Muscle layer of duodenum (tissue), 2 donors: ENCODE results near the gene NXPH4.

Source experiments
- H3K27ac ChIP-seq: one replicate; pipeline ENCODE4 v1.7.0; 2013; ENCODE audit warnings: mild to moderate bottlenecking, low read length
- H3K27me3 ChIP-seq: one replicate; pipeline ENCODE4 v1.7.0; 2013; ENCODE audit warnings: low read depth, mild to moderate bottlenecking, control low read depth, low read length
- H3K36me3 ChIP-seq, 2 donors: one replicate each; pipeline ENCODE4 v1.7.0; 2013; ENCODE audit warnings: low read length in 2 of 2, control low read depth in 1 of 2, mild to moderate bottlenecking in 1 of 2; ENCODE audit not compliant: insufficient read depth in 2 of 2, control insufficient read depth in 1 of 2
- H3K4me1 ChIP-seq, 2 donors: one replicate each; pipeline ENCODE4 v1.7.0; 2013; ENCODE audit warnings: low read length in 2 of 2, mild to moderate bottlenecking in 2 of 2, control low read depth in 1 of 2, moderate library complexity in 1 of 2; ENCODE audit not compliant: insufficient read depth in 2 of 2, control insufficient read depth in 1 of 2
- H3K4me3 ChIP-seq, 2 donors: one replicate each; pipeline ENCODE4 v1.7.0; 2013; ENCODE audit warnings: low read length in 2 of 2, low read depth in 1 of 2, mild to moderate bottlenecking in 1 of 2
- H3K9me3 ChIP-seq, 2 donors: one replicate each; pipeline ENCODE4 v1.7.0; 2013; ENCODE audit warnings: low read length in 2 of 2, control low read depth in 1 of 2, mild to moderate bottlenecking in 1 of 2; ENCODE audit not compliant: control insufficient read depth in 1 of 2
- donor health status: healthy.

NXPH4 gene

DNA sequence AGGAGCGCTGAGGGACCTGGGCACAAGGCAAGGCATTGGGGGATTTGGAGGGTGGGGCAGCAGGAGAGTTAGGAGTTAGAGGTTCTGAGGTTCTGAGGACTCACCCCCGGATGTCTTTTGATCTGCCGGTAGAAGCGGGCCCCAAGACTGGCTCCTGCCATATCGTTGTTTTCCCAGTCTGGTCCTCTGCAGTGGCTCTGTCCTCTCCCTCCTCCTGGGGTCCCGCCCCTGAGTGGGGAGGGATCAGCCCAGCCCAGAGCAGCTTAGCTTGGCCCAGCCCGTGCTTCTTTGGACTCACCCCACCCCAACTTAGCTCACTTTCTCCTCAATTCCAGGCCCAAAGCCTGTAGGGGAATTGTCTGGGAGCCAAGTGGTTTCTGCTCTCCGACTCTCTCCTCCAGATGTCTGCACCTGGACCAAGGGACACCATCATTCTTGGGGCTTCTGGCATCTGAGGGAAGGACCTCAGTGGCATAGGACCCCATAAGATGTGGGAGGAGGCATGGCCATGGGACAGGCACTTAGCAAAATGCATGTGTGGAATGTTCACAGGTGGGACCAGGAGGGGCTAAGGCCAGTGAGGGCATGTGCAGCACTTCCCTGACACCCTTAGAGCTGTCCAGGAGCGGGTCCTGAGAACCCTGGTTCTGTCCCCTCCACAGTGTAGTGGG, 20.5 kb downstream of the NXPH4 start:
- Histone ChIP-seq H3K9me3 (no peaks in the 10 kb centered on the region), H3K27me3 (peaks cover 54% of the 10 kb centered on the region), H3K4me3 (no peak overlapping the region), H3K4me1 (peaks cover 10 to 54% of the 10 kb centered on the region in 2 donors), H3K27ac (no peak overlapping the region), H3K36me3 (peaks cover 23 to 28% of the 10 kb centered on the region in 2 donors)

DNA sequence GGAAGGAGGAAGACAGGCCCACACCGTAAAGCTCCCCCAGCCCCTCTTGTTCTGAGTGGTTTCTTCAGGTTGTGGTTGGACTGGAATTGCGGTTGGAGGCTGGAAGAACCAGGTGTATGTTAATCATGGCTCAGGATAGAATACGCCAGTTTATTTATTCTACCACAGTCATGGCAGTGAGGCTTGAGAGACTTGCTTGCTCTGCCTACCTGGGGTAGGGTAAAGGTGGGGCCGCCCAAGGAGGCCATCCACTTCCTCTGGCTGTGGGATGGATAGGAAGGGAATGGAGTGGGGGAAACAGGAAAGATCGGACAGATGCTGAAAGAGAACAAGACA, 21.0 kb downstream of the NXPH4 start:
- Histone ChIP-seq H3K4me3 (peak overlapping the region in 1 of 2 donors; percentile 71), H3K4me1 (peaks cover 10 to 59% of the 10 kb centered on the region in 2 donors), H3K36me3 (peaks cover 18 to 22% of the 10 kb centered on the region in 2 donors), H3K27ac (no peak overlapping the region), H3K9me3 (no peaks in the 10 kb centered on the region), H3K27me3 (peaks cover 59% of the 10 kb centered on the region)

DNA sequence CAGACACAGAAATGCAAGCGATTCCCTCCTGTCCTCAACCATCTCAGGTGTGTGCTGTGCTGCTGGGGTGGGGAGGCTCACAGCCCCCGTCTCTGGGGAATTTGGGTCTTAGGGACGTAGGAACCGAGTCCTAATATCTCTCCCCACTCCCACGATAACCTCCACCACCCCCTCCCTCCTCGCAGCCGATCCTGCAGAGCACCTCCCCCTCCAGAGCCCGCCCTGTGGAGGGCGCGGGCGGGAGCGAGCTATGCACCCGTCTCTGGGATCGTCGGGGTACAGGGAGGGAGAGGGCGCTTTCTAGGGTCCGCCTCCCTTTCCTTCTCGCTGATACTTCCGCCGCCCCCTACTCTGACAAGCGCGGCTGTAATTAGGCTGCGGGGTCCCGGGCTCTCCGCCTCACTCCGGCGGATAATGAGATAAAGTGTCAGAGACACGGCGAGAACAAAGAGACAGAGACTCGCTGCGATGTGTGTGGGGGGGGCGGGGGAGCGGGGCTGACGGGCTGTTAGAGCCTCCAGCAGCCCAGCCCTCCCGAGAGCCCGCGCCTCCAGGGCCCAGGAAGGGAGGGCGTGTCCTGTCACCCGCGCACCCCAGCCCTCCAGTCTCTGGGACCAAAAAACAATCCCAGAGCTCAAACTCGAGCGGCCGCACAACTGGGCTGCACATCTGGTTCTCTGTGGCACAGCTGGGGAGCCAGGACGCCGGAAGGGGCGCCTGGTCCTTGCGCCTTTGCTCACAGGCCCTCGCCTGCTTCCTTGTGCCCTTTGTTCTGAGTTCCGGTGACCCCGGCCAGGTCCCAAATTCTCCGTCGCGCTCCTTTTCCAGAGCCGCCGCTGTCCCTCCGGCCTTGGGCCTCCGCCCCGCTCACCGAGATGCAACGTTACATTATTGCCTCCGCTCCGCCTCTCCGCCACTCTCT, 21.6 kb downstream of the NXPH4 start:
- Histone ChIP-seq H3K27ac (no peak overlapping the region), H3K36me3 (peaks cover 12 to 16% of the 10 kb centered on the region in 2 donors), H3K27me3 (peaks cover 65% of the 10 kb centered on the region), H3K4me1 (peaks cover 15 to 66% of the 10 kb centered on the region in 2 donors), H3K9me3 (no peaks in the 10 kb centered on the region), H3K4me3 (peak overlapping the region; percentile 60 to 71)

DNA sequence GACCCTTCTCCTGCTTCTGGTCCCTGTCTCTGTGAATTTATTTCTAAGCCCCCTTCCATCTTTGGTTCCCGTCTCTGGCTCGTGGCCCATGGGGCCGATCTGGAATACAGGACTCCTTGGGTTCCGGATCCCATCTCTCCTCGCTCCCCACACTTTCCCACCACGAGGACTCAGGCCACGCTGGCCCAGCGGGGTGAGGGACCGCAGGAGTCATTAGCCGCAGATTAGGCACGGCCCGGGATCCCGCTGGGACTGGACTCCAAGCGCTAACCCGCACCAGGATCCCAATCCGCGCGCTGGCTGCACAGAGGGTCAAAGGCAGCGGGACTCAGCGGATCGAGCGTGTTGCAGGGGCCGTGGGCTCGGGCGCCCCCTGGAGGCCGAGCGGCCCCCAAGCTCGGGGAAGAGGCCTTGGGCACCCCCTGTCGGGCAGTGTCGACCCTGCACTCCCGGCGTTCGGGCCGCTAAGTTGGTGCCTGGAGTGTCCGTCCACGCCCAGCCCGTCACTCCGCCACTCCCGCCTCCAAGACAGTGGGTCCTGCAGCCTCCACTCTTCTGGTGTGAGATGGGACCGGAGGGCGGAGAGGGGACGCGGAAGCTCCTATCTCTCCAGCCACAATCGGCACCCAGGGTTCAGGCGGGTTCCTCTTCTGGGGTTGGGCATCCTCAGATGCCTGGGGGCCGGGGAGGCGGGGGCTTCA, 22.4 kb downstream of the NXPH4 start:
- Histone ChIP-seq H3K27me3 (peaks cover 69% of the 10 kb centered on the region), H3K9me3 (no peaks in the 10 kb centered on the region), H3K36me3 (peaks cover 4 to 8% of the 10 kb centered on the region in 2 donors), H3K27ac (no peak overlapping the region), H3K4me1 (peaks cover 15 to 74% of the 10 kb centered on the region in 2 donors), H3K4me3 (peak overlapping the region; percentile 60 to 71)

DNA sequence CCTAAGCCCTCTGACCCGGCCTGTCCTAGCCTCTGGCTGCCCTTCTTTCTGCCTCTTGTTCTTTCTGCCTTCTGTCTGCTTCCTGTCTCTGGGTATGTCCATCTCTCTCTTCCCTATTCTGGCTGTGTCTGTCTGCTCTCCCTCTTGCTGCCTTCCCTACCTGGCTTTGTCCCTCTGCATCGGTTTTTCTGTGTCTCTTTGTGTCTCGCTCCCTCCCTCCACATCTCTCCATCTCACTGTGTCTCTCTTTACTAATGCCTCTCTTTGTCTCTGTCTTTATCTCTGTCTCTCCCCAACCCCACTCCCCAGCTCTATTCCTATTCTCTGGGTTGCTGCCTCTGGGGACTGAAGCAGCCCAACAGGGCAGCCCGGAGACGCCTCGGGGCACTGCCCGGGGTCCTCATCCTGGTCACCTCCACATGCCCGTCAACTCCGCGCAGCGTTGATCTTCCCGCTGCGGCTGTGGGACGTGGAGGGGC, 23.0 kb downstream of the NXPH4 start:
- Histone ChIP-seq H3K27me3 (peaks cover 71% of the 10 kb centered on the region), H3K36me3 (peaks cover 0 to 2% of the 10 kb centered on the region in 2 donors), H3K9me3 (no peaks in the 10 kb centered on the region), H3K4me3 (peak overlapping the region; percentile 16 to 71), H3K27ac (no peak overlapping the region), H3K4me1 (peaks cover 15 to 74% of the 10 kb centered on the region in 2 donors)

DNA sequence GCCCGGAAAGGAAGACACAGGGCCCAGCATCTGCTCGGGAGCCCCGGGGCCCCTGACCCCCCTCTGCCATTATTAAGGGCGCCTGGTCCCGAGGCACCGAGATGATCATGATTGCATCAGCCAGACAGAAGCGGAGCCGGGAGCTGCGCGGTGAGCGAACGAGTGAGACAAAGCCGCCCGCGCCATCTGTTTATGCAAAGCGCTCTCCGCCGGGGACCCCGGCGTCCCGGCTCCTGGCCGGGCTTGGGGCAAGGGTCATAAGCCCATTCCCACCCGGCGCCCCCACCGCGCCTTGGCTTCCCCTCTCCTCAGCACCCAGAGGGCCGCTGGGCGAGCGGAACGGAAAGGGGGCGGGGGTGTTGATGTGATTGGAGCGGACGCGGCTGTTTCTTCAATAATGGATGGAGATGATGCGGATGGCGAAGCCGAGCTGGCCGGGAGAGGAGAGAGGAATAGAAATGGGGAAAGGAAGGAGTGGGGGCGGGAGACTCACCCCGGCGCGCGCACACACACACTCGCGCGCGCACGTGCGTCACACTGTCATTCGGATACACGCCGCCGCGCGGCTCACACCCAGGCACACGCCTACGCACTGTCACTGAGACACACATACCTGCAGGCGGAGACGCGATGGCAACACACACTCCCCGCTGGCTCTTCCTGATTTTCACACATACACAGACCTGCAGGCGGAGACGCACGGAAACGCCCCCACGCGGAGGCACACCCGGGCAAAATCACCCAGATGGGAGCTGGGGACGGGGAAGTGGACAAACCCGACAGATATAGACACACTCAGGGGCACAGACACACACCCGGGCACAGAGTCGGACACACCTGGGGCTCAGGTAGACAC, 23.7 kb downstream of the NXPH4 start:
- Histone ChIP-seq H3K27ac (no peak overlapping the region), H3K36me3 (no peaks in the 10 kb centered on the region), H3K9me3 (no peaks in the 10 kb centered on the region), H3K27me3 (peaks cover 71% of the 10 kb centered on the region), H3K4me3 (peak overlapping the region; percentile 56 to 71), H3K4me1 (peaks cover 15 to 72% of the 10 kb centered on the region in 2 donors)

DNA sequence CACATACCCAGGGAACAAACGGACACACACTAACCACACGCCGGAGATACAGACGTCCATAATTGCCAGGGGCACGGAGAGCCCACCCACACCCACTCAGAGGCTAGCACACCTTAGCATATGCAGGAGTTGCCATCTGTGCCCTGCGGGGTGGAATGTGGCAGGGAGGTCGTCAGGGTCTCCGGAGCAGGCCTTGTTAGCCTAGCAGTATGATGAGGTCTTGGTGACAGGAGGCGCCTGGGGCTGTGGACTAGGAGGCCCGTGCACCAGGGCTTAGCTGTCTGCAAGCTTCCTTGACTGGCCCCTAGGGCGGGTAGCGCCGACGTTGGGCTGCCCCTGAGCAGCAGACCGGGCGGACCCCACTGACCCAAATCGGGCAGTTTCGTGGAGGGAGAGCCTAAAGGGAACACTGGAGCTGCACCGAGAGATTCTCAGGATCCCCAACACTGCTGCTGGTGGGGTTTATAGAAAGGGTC, 24.4 kb downstream of the NXPH4 start:
- Histone ChIP-seq H3K9me3 (no peaks in the 10 kb centered on the region), H3K27me3 (peaks cover 69% of the 10 kb centered on the region), H3K36me3 (no peaks in the 10 kb centered on the region), H3K4me3 (peak overlapping the region; percentile 56 to 71), H3K4me1 (peaks cover 15 to 66% of the 10 kb centered on the region in 2 donors), H3K27ac (no peak overlapping the region)

DNA sequence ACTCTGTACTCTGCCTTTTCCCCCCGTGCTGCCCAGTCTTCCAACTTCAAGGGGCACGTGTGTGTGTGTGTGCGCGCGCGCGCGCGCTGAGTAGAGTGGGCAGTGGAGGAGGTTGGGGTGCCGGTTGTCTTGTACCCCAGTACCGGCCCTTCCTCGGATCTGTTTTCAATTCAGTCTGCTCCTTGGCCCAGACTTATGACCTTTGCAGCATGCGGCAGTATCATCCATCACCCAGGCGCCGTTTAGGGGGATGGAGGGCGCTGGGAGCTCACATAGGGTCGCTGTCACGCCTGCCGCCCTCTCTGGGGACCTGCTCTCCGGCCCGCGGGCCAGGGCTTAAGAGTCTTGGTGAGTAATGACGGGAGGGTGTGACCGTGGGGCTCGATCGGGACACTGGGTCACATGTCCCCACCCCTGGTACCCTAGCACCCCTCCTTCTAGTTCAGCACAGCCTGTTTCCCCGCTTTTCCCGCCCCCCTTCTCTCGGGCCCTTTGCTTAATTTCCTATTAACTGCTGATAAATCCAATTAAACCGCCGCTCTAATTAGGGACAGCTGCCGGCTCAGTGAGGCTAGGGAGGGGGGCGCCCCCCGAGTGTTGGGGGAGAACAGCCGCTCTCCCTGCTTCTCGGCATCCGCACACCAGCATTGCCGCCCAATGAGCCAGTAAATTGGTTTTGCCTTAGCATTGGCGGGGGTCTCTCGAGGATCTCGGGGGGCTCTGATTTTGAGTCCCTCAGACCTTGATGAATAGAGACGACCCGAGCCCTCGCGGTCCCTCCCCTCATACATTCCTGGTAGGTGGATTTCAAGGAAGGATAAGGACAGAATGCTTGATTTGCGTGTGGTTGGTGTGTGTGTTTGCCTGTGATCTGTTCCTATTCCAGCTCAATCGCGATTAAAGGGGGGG, 25.1 kb downstream of the NXPH4 start:
- H3K4me1 ChIP-seq, result peaks cover 15 to 66% of the 10 kb centered on the region in 2 donors
- H3K9me3 ChIP-seq, result no peaks in the 10 kb centered on the region
- H3K36me3 ChIP-seq, result no peaks in the 10 kb centered on the region
- peaks cover 65% of the 10 kb centered on the region for H3K27me3 ChIP-seq
- H3K27ac ChIP-seq, result no peak overlapping the region
- H3K4me3 ChIP-seq, result no peak overlapping the region

DNA sequence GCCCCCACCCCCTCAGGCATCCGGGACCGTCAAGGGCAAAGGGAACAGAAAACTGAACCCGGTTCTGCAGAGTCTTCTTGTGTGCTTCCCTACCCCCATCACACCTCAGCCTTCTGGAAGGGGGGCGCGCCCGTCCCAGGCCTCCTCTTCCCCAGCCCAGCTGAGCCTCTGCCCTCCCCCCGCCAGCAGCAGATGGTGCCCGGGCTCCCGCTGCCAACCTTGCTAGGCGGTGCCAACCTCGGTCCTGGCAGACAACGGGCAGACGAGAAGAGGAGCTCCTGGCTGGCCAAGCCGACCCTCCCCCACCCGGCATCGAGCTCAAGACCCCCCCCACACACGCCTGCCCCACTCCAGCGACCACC, 25.7 kb downstream of the NXPH4 start:
- Histone ChIP-seq H3K4me3 (peak overlapping the region in 1 of 2 donors; percentile 29), H3K27ac (no peak overlapping the region), H3K27me3 (peaks cover 61% of the 10 kb centered on the region), H3K4me1 (peaks cover 15 to 66% of the 10 kb centered on the region in 2 donors), H3K36me3 (no peaks in the 10 kb centered on the region), H3K9me3 (no peaks in the 10 kb centered on the region)
